Activated CD8-positive, alpha-beta memory T cell treated with anti-CD3 and anti-CD28 coated beads for 4 hours (primary cell): ENCODE data around the gene COL8A1.
"Not testable (repeated sequence)": the region's sequence is repeated elsewhere in the genome, so short reads cannot be mapped to it uniquely, and the experiment has no call there.

Experiments used
- DNase-seq, 2 donors: peaks; one replicate each; pipeline ENCODE4 v3.0.0-alpha.2; 2020; ENCODE audit warnings: low read depth in 2 of 2

Gene COL8A1

GRCh38 chr3:99708207-99708745, 69.9 kb downstream of the COL8A1 start:
- no peak for DNase-seq

- DNase-seq, result no peak
Measured at GRCh38 chr3:99709686-99710085, 71.3 kb downstream of the COL8A1 start.

- no peak for DNase-seq
Measured at GRCh38 chr3:99710094-99710493, 71.7 kb downstream of the COL8A1 start.

- no peak for DNase-seq
Measured at GRCh38 chr3:99711351-99711750, 73.0 kb downstream of the COL8A1 start.

- no peak for DNase-seq
Measured at GRCh38 chr3:99712291-99712954, 74.0 kb downstream of the COL8A1 start.

- no peak for DNase-seq
Measured at GRCh38 chr3:99713440-99713839, 75.0 kb downstream of the COL8A1 start.

GRCh38 chr3:99714146-99714545, 75.8 kb downstream of the COL8A1 start:
- DNase-seq, result no peak

GRCh38 chr3:99714575-99714974, 76.2 kb downstream of the COL8A1 start:
- DNase-seq, result no peak

GRCh38 chr3:99716463-99716995, 78.1 kb downstream of the COL8A1 start:
- no peak for DNase-seq

GRCh38 chr3:99720985-99721632, 82.7 kb downstream of the COL8A1 start:
- no peak for DNase-seq

- no peak for DNase-seq
Measured at GRCh38 chr3:99721633-99722007, 83.2 kb downstream of the COL8A1 start.

GRCh38 chr3:99724276-99724675, 85.9 kb downstream of the COL8A1 start:
- no peak for DNase-seq

GRCh38 chr3:99730870-99731269, 92.5 kb downstream of the COL8A1 start:
- DNase-seq, result no peak

- no peak for DNase-seq
Measured at GRCh38 chr3:99731499-99731898, 93.1 kb downstream of the COL8A1 start.

- not testable (repeated sequence) for DNase-seq
Measured at GRCh38 chr3:99740371-99740770, 102.0 kb downstream of the COL8A1 start.

GRCh38 chr3:99741588-99741987, 103.2 kb downstream of the COL8A1 start:
- no peak for DNase-seq

GRCh38 chr3:99747915-99748314, 109.5 kb downstream of the COL8A1 start:
- DNase-seq, result no peak

- DNase-seq, result no peak
Measured at GRCh38 chr3:99751649-99752048, 113.3 kb downstream of the COL8A1 start.

- DNase-seq, result no peak
Measured at GRCh38 chr3:99753268-99753975, 115.0 kb downstream of the COL8A1 start.

- DNase-seq, result no peak
Measured at GRCh38 chr3:99755831-99756230, 117.4 kb downstream of the COL8A1 start.

GRCh38 chr3:99757966-99758365, 119.6 kb downstream of the COL8A1 start:
- no peak for DNase-seq

- DNase-seq, result no peak
Measured at GRCh38 chr3:99758502-99759177, 120.2 kb downstream of the COL8A1 start.
